Measurements from ENCODE around the gene GDF10. TPM values are rescaled to one million over a fixed set of nuclear protein-coding genes. Genes with fewer than 3 reads are reported as not detected.

Gene GDF10
- total and polyA plus RNA-seq, 2 of the 13 experiments (the other 11 are each of a cell fraction or from before 2014, with no cell fraction given) = 0.03 TPM; not detected in 1

DNA sequence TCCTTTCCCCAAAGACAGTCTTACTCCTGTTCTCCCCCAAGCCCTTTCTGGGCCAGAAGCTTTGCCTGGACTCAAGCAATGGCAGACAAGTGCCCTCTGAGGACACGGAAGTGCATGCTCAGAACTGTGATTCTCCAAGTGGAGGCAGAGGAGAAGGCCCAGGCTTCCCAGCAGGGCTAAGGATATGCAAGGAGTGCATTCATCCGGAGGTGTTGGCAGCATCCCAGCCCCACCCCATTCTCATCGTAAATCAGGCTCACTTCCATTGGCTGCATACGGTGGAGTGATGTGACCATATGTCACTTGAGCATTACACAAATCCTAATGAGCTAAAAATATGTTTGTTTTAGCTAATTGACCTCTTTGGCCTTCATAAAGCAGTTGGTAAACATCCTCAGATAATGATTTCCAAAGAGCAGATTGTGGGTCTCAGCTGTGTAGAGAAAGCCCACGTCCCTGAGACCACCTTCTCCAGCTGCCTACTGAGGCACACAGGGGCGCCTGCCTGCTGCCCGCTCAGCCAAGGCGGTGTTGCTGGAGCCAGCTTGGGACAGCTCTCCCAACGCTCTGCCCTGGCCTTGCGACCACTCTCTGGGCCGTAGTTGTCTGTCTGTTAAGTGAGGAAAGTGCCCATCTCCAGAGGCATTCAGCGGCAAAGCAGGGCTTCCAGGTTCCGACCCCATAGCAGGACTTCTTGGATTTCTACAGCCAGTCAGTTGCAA, 46.7 kb downstream of the GDF10 start:
- Histone ChIP-seq H3K4me1 (ENCODE audit: insufficient read depth, low read length) (no peaks in the 10 kb centered on the region), H3K27ac (ENCODE audit: extremely low read length, insufficient read depth, low read length) (no peak overlapping the region), H3K9ac (ENCODE audit: insufficient read depth, low read depth, low read length) (no peak overlapping the region), H3K9me3 (ENCODE audit: low read length) (no peaks in the 10 kb centered on the region), H2AFZ (ENCODE audit: low read length) (no peak overlapping the region), H3K27me3 (ENCODE audit: control insufficient read depth in 1 of 2, insufficient read depth in 2 of 2, low read length in 2 of 2) (peaks cover 3 to 9% of the 10 kb centered on the region in 2 experiments; a peak in 3 of 5 replicates), H3K4me2 (ENCODE audit: low read depth, low read length) (no peak overlapping the region), H3K36me3 (replicated peaks in 1 of 2; ENCODE audit: control insufficient read depth in 1 of 2, insufficient read depth in 2 of 2, low read length in 2 of 2) (no peaks in the 10 kb centered on the region), H4K20me1 (ENCODE audit: insufficient read depth, low read length) (no peaks in the 10 kb centered on the region), H3K4me3 (replicated peaks in 1 of 3; ENCODE audit: insufficient read depth in 1 of 3, low read depth in 2 of 3, low read length in 3 of 3) (no peak overlapping the region), H3K79me2 (ENCODE audit: insufficient read depth, low read length) (no peaks in the 10 kb centered on the region)
- 51% methylated on average over 10 of the region's 13 CpGs for WGBS (ENCODE audit: low lambda C conversion rate)
- intact Hi-C loops (cut with micrococcal nuclease; ENCODE audit: unreplicated experiment) (no loop called here), in situ Hi-C loops (cut with HindIII; ENCODE audit: extremely low pct_ligation_motif_present, low pct_unique_long_range_greater_than_20kb) (no loop called here)
- TF ChIP-seq IKZF4 (CRISPR knock-in tag; IDR thresholded peaks at IDR 0.05; ENCODE audit: borderline replicate concordance, low read depth, not compliant biosample characterization) = no peak
- no peak for TF ChIP-seq ZNF550 (CRISPR knock-in tag; IDR thresholded peaks at IDR 0.05; ENCODE audit: borderline replicate concordance)
- TF ChIP-seq ZNF138 (CRISPR knock-in tag; IDR thresholded peaks at IDR 0.05; ENCODE audit: low read depth) = no peak
- no peak for TF ChIP-seq ZNF619 (CRISPR knock-in tag; IDR thresholded peaks at IDR 0.05)
- no peak for TF ChIP-seq KDM3A (CRISPR knock-in tag; IDR thresholded peaks at IDR 0.05; ENCODE audit: low read depth)
- TF ChIP-seq RXRA (CRISPR knock-in tag; IDR thresholded peaks at IDR 0.05) = no peak
- TF ChIP-seq HNRNPK (IDR thresholded peaks at IDR 0.05; ENCODE audit: low read depth, low read length, poor library complexity, severe bottlenecking) = no peak
- TF ChIP-seq SKIL (CRISPR knock-in tag; IDR thresholded peaks at IDR 0.05; ENCODE audit: borderline replicate concordance) = no peak
- ATAC-seq (no peak), FAIRE-seq (no peak), DNase-seq (ENCODE audit: low spot score) (no peak)
- ChIA-PET CTCF (ENCODE audit: low intra/inter-chr PET ratio, low total read pairs) (no interaction called here), POLR2A (no interaction called here)
- BruUV-seq (replicated peaks) = no TSS peak

All from HepG2 (cell line).